GM18508 (cell line): Measurements from ENCODE around the gene COL4A4.
A peak's percentile ranks its signal among the peaks of the same experiment; 100 is the strongest.

Source experiments
- ATAC-seq: cut with Tn5 transposase; IDR thresholded peaks from one replicate; pipeline ENCODE4 v1.9.1; 2021; ENCODE audit warnings: moderate number of reproducible peaks; ENCODE audit not compliant: insufficient read depth, unreplicated experiment

COL4A4 gene

GRCh38 chr2:227163485-227163997, 464 bp downstream of the COL4A4 start:
- peak; percentile 51 for ATAC-seq

- ATAC-seq: no peak
Measured at GRCh38 chr2:227161947-227162346, 2.1 kb downstream of the COL4A4 start.

GRCh38 chr2:227160164-227160563, 3.8 kb downstream of the COL4A4 start:
- no peak for ATAC-seq

GRCh38 chr2:227154986-227155774, 8.8 kb downstream of the COL4A4 start:
- ATAC-seq: no peak

- no peak for ATAC-seq
Measured at GRCh38 chr2:227153758-227154486, 10.1 kb downstream of the COL4A4 start.

GRCh38 chr2:227153307-227153706, 10.7 kb downstream of the COL4A4 start:
- no peak for ATAC-seq

- no peak for ATAC-seq
Measured at GRCh38 chr2:227152093-227152766, 11.8 kb downstream of the COL4A4 start.

GRCh38 chr2:227150222-227150936, 13.6 kb downstream of the COL4A4 start:
- no peak for ATAC-seq

GRCh38 chr2:227148106-227148505, 15.9 kb downstream of the COL4A4 start:
- ATAC-seq: no peak

- no peak for ATAC-seq
Measured at GRCh38 chr2:227147023-227147422, 17.0 kb downstream of the COL4A4 start.

- ATAC-seq: no peak
Measured at GRCh38 chr2:227146456-227146855, 17.5 kb downstream of the COL4A4 start.

GRCh38 chr2:227143895-227144294, 20.1 kb downstream of the COL4A4 start:
- ATAC-seq: no peak

- no peak for ATAC-seq
Measured at GRCh38 chr2:227141301-227141700, 22.7 kb downstream of the COL4A4 start.

GRCh38 chr2:227134591-227134990, 29.4 kb downstream of the COL4A4 start:
- ATAC-seq: no peak

- no peak for ATAC-seq
Measured at GRCh38 chr2:227132986-227133385, 31.0 kb downstream of the COL4A4 start.

- ATAC-seq: no peak
Measured at GRCh38 chr2:227130636-227131035, 33.4 kb downstream of the COL4A4 start.

- no peak for ATAC-seq
Measured at GRCh38 chr2:227127201-227127600, 36.8 kb downstream of the COL4A4 start.

- ATAC-seq: no peak
Measured at GRCh38 chr2:227125506-227125905, 38.5 kb downstream of the COL4A4 start.

- ATAC-seq: no peak
Measured at GRCh38 chr2:227124811-227125210, 39.2 kb downstream of the COL4A4 start.

GRCh38 chr2:227123697-227124096, 40.3 kb downstream of the COL4A4 start:
- ATAC-seq: no peak
